Eye (tissue), 1 donor: Measurements from ENCODE around the gene DGCR8.
A peak's percentile ranks its signal among the peaks of the same experiment; 100 is the strongest.

ENCODE experiments used
- DNase-seq: peaks from one replicate; pipeline ENCODE4 v3.0.0-alpha.2; 2015

The DGCR8 gene

DNA sequence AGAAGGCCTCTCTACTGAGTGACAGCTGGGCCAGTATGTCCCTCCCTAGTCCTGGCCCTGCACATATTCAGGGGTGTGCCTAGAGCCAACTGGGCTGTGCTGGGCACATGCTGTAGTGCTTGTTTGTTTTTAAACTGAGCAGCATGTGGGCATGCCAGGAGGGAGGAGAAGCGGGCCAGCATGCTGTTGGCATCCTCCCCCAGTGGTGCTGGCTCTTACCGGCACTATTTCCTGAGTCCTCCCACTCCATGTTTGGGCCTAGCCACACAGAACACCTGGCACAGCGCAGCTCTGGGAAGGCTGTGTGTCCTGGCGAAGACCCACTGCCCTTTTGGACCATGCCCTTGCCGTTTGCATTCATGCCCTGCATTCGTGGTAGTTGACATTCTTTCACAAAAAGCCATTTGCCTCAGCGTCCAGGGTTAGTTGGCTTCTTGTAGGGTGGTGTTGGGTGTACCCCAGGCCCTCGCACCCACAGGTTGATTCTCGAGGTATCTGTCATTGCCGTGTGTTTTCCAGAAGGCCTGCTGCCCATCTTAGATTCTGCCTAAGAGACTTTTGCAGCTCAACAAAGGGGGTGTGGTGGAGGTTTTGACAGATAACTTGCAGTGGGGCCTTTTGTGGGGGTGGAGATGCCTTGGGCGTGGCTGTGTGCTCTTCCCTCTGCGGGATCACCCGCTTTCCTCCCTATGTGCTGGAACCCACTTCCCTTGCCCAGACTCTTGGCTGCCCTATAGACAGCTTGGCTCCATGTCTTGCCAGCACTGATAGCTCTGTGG lies 13.6 kb downstream of the DGCR8 start:
- DNase-seq, result no peak

- DNase-seq, result no peak
These were observed 14.3 kb downstream of the DGCR8 start for GRCh38 chr22:20094197-20094807.

DNA sequence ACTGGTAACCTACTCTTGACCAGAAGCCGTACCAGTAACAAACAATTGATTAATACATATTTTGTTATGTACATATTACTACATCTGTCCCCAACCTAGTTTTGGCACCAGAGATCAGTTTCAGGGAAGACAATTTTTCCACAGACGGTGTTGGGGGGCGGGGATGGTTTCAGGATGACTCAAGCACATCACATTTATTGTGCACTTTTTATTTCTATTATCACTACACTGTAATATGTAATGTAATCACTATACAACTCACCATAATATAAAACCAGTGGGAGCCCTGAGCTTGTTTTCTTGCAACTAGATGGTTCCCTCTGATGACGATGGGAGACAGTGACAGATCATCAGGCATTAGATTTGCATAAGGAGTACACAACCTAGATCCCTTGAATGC lies 15.5 kb downstream of the DGCR8 start:
- DNase-seq, result no peak

GRCh38 chr22:20096574-20097420 lies 16.8 kb downstream of the DGCR8 start:
- DNase-seq, result no peak

- DNase-seq, result no peak
These were observed 19.2 kb downstream of the DGCR8 start for GRCh38 chr22:20099099-20099711.

GRCh38 chr22:20101638-20102037 lies 21.6 kb downstream of the DGCR8 start:
- DNase-seq, result no peak

GRCh38 chr22:20102203-20102780 lies 22.3 kb downstream of the DGCR8 start:
- no peak for DNase-seq

GRCh38 chr22:20105456-20106204 lies 25.6 kb downstream of the DGCR8 start:
- no peak for DNase-seq

- DNase-seq, result no peak
These were observed 26.3 kb downstream of the DGCR8 start for GRCh38 chr22:20106205-20106848.

- no peak for DNase-seq
These were observed 26.8 kb downstream of the DGCR8 start for GRCh38 chr22:20106849-20107237.

GRCh38 chr22:20107471-20107901 lies 27.4 kb downstream of the DGCR8 start:
- no peak for DNase-seq

GRCh38 chr22:20107951-20108756 lies 28.1 kb downstream of the DGCR8 start:
- no peak for DNase-seq

- no peak for DNase-seq
These were observed 28.8 kb downstream of the DGCR8 start for GRCh38 chr22:20108757-20109230.

- DNase-seq, result no peak
These were observed 29.6 kb downstream of the DGCR8 start for GRCh38 chr22:20109411-20110358.

- DNase-seq, result no peak
These were observed 30.4 kb downstream of the DGCR8 start for GRCh38 chr22:20110359-20110985.

GRCh38 chr22:20111045-20111688 lies 31.1 kb downstream of the DGCR8 start:
- DNase-seq, result peak; percentile 30

- DNase-seq, result no peak
These were observed 31.9 kb downstream of the DGCR8 start for GRCh38 chr22:20111689-20112622.
